GM18520 (cell line): ENCODE results near the gene NNMT.

Experiments
- ATAC-seq: cut with Tn5 transposase; IDR thresholded peaks from one replicate; pipeline ENCODE4 v1.9.1; 2021; ENCODE audit not compliant: unreplicated experiment

The NNMT gene

DNA sequence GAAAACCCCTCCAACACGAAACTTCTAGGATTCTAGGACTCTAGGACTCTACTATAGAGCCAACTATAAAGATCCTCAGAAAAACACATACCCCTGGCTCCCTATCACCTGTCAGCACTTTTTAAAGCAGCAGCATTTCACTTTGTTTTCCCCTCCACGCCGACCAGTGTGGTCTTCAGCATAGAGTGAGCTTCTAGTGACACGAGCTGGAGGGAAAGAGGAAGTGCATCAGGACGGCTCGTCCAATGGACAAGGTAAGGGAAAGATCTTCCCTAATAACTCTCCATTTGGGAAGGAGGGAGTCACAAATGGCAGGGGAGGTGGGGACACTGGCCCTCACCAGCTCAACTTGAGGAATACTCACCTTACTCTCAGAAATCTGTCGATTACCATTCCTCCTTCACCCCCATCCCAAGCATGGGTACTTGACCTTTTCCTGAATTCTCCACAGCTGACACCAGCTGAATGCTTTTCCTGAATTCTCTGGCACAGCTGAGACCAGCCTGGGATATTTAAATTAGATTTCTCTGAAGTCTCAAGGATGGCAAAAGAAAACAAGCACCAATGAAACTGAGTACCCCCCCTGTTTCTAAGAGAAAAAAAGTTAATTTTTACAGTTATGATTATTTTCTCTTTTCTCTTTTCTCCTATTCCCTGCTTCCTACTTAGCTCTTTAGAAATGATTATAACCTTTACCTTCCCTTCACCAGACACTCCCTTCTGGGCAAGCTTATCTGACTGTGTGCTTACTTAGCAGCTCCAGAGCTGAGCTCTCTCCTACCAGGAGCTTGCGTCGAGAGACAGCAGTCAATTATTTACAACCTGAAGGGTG is 33.3 kb upstream of the NNMT start:
- ATAC-seq = no peak

GRCh38 chr11:114263513-114264170 is 32.6 kb upstream of the NNMT start:
- ATAC-seq = no peak

DNA sequence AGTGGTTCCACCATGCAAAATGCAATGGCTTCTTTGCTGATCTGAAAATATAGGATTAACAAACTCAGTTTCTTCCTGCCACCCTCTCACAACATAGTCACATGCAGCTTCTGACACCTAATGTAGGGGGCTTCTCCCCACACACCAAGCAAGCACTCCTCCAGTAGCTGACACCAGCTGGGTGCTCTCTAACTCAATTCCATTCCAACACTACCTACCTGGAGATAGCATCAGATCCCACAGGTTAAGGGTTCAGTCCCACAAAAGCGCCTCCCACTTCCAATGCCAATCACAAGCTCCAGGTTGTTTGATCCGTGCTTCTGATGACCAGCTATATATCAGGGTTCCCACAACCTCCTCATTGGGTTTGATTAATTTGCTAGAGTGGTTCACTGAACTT is 31.8 kb upstream of the NNMT start:
- ATAC-seq = no peak

- no peak for ATAC-seq
Observed at GRCh38 chr11:114265122-114265878, 30.9 kb upstream of the NNMT start.

- no peak for ATAC-seq
Observed at GRCh38 chr11:114269498-114269897, 26.7 kb upstream of the NNMT start.

DNA sequence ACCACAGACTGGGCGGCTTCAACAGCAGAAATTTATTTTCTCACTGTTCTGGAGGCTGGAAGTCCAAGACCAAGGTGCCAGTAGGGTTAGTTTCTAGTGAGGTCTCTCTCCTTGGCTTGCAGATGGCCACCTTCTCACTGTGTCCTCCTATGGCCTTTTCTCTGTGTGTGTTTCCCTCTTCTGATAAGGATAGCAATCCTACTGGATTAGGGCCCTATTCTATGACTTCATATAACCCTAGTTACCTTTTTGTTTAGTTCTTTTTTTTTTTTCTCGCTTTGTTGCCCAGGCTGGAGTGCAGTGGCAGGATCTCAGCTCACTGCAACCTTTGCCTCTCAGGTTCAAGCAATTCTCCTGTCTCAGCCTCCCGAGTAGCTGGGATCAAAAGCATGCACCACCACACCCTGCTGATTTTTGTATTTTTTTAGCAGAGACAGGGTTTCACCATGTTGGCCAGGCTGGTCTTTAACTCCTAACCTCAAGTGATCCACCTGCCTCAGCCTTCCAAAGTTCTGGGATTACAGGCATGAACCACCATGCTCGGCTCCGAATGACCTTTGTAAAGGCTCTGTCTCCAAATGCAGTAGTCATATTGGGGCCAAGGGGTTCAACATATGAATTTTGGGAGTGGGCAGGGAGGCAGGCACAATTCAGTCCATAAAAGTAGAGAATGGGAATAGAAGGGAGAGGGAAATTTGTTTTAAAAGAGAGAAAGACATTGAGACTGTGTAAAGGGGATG is 25.5 kb upstream of the NNMT start:
- no peak for ATAC-seq

DNA sequence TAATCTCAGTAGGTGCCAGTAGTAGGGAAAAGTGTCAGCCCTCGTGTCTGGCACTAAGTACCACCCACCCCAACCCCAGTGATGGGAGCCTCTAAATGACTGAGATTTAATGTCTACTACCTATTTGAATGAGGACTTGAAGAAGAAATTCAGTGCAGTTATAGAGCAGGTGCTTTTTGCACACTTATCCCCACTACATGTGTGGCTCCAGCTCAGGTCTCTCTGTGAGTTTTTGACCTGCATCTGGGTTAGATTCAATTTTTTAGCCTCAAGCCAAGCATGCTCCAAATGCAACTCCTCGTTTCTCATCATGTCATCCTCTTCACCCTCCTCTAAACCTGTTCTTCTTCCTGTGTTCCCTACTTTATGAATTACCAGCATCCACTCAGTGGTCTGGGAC is 24.9 kb upstream of the NNMT start:
- ATAC-seq = no peak

GRCh38 chr11:114272311-114272710 is 23.9 kb upstream of the NNMT start:
- ATAC-seq = no peak

GRCh38 chr11:114273071-114273470 is 23.1 kb upstream of the NNMT start:
- no peak for ATAC-seq

DNA sequence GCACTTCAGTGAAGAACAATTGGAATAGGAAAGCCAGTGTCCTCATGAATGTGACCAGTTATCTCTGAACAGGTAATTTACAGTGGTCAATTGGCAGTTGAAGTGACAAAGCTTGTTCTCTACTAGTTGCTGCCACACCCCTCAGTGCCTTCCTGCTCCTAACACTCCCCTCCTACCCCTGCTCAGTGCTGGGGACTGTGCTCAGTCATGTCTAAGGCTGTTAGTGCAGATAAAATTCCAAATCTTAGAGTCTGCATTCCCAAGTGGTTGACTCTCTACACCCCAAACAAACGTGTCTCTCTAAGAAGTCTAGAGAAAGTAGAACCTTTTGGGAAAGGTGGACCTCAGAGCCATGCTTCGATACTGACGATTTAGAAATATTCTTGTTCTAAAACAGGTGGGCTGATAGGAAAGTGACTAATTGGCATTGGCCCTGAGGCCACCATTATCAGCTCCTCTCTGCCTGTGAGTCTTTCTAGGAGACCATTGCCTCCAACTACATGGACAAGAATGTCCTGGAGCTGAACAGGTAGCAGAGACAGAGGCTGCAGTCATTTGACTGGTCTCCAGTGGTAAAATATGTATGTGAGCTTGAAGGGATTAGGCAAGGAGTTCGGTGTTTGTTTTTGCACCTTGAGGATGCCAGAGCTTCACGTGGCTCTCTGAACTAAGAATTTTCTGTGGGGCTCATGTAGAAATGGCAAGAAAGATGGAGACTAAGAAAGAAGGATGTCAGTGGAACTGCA is 22.1 kb upstream of the NNMT start:
- no peak for ATAC-seq

DNA sequence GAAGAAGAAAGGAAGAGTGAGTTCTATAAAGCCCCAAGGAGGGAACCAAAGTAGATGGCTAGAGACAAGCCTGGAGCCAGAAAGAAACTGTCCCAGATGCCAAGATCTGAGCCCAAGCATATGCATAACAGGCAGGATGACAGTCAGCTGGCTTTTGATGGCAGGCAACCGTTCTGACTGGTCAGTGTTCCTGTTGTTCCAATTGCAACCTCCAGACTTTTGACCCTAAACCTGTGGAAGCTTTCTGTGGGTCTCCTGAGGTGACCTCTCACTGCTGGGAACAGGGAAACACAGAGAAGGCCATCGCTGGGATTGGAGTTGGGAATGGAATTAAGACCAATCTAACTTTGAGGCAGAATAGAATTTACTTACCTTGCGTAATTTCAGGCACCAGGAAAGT is 21.6 kb upstream of the NNMT start:
- no peak for ATAC-seq

DNA sequence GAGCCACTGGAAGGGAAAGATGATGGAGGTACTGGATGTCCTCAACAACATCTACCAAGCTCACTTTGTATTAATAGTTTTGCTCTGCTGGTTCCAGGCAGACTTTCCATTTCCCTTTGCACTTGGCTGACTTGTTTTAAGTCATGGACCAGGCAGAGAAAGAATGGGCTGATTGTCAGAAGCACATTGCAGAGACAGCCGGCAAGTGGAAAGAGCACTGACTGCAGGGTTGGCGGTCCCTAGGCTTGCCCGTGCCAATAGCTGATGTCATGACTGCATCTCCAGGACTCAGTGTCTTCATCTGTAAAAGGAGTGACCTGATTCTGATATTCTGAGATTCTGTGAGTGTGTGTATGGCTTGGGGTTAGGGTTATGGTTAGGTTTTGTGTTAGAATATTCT is 20.9 kb upstream of the NNMT start:
- ATAC-seq = no peak

- ATAC-seq = no peak
Observed at GRCh38 chr11:114276077-114276476, 20.1 kb upstream of the NNMT start.

DNA sequence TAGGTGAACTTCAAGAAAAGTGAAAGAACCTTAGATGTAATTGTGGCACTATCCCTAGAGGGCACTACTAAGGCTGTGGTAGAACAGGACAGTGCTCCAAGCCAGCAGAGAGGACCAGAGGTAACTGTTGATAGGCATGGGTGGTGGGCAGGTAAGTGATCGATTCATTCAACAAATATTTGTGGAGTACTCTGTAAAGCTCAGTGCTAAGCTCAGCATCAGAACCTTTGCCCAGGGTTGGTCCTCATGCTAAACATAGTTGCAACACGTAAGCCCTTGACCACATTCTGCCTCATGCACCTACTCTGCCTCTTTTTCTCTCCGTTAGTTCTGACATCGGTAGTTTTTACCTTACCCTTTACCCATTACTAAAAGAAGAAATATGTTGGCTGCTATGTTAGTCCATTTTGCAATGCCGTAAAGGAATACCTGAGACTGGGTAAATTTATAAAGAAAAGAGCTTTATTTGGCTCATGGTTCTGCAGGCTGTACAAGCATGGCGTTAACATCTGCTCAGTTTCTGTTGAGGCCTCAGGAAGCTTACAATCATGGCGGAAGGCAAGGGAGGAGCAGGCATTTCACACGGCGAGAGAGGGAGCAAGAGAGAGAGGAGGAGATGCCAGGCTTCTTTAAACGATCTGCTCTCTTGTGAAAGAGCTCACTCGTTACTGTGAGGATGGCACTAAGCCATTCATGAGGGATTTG is 18.4 kb upstream of the NNMT start:
- ATAC-seq = no peak

GRCh38 chr11:114278342-114279065 is 17.7 kb upstream of the NNMT start:
- no peak for ATAC-seq

- no peak for ATAC-seq
Observed at GRCh38 chr11:114279792-114280546, 16.2 kb upstream of the NNMT start.

DNA sequence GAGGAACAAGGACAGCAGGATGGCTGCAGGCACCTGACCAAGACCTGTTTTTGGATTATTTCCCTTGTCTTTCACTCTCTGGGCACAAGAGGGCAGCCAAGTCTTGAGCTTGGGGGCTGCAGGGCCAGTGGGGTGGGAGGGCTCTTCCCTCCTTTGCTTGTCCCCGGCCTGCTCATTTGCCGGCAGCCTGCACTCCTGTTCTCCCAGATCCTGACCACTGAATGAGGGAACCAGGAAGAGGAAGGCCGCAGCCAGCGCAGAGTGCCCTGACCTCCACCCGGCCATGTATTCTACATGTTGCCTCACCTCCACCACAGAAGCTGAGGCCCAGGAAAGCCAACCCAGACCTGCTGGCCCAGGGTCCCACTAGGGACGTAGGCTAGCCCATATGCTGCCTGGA is 15.5 kb upstream of the NNMT start:
- no peak for ATAC-seq

- ATAC-seq = no peak
Observed at GRCh38 chr11:114281388-114281956, 14.7 kb upstream of the NNMT start.
